ENCODE data around the gene SDE2.

The SDE2 gene

DNA sequence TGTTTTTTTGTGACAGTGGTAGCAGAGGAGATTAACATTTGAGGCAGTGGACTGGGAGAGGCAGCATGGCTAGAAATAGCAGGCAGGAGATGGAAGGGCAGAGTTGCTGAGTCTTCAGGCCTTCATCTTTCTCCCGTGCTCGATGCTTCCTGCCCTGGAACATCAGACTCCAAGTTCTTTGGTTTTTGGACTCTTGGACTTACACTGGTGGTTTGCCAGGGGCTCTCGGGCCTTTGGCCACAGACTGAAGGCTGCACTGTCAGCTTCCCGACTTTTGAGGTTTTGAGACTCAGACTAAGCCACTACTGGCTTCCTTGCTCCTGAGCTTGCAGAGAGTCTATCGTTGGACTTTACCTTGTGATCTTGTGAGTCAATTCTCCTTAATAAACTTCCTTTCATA is 33.9 kb downstream of the SDE2 start:
- DNase-seq (ENCODE audit: insufficient read length), result no peak
- TF ChIP-seq TAF1 (IDR thresholded peaks at IDR 0.05; ENCODE audit: borderline replicate concordance, low read depth, low read length) (no peak), POLR2A (IDR thresholded peaks at IDR 0.05; ENCODE audit: low read depth, low read length) (no peak), POLR2AphosphoS5 (IDR thresholded peaks at IDR 0.05; ENCODE audit: low read depth, low read length) (no peak)
- FAIRE-seq, result no peak

DNA sequence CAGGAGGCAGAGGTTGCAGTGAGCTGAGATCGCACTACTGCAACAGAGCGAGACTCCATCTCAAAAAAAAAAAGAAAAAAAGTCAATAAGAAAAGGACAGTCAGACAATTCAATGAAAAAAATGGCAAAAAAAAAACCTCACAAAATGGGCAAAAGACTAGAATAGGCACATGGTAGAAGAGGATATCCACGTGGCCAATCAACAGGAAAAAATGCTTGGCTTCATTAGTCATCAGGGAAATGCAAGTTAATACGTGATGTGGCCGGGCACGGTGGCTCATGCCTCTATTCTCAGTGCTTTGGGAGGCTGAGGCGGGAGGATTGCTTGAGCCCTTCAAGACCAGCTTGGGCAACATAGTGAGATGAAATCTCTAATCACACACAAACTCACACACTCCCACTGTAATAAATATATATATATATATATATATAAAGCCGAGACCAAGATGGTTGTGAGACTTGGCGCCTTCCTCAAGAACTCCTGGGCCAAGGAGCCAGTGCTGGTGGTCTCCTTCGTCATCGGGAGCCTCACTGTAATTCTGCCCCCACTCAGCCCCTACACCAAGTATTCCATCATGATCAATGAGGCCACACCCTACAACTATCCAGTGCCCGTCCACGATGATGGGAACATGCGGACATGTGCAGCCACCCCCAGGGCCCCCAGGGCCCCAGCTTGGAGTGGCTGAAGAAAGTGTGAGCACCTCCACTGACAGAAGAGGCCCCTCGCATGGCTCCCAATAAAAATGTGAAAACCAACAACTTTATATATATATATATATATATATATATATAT is 35.2 kb downstream of the SDE2 start:
- DNase-seq (ENCODE audit: insufficient read length) (no peak), FAIRE-seq (no peak)
- TF ChIP-seq POLR2A (IDR thresholded peaks at IDR 0.05; ENCODE audit: low read depth, low read length) (no peak), POLR2AphosphoS5 (IDR thresholded peaks at IDR 0.05; ENCODE audit: low read depth, low read length) (no peak), TAF1 (IDR thresholded peaks at IDR 0.05; ENCODE audit: borderline replicate concordance, low read depth, low read length) (no peak)

DNA sequence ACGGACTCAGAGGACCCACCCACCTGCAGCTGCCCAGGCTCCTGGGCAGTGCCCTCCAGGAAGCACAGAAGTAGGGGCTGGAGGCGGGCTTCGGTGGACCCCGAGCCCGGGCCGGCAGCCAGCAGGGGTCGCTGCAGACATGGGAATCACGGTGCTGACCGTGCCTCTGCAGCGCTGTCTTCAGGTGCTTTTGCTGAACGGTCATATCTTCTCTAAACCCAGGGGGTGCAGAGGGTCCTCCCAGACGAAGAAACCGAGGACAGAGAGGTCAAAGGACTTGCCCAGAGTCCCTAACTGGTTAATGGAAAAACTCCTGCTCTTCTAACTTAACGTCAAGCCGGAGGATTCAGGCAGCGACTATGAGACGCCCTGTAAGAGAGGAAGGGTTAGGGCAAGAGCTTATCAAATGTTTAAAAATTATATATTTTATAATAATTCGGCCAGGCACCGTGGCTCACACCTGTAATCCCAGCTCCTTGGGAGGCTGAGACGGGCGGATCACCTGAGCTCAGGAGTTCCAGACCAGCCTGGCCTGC is 36.6 kb downstream of the SDE2 start:
- DNase-seq (ENCODE audit: insufficient read length) (peak; percentile 67), FAIRE-seq (peak; percentile 79)
- no peak for TF ChIP-seq POLR2A (IDR thresholded peaks at IDR 0.05; ENCODE audit: low read depth, low read length)
- TF ChIP-seq TAF1 (IDR thresholded peaks at IDR 0.05; ENCODE audit: borderline replicate concordance, low read depth, low read length), result no peak
- no peak for TF ChIP-seq POLR2AphosphoS5 (IDR thresholded peaks at IDR 0.05; ENCODE audit: low read depth, low read length)

DNA sequence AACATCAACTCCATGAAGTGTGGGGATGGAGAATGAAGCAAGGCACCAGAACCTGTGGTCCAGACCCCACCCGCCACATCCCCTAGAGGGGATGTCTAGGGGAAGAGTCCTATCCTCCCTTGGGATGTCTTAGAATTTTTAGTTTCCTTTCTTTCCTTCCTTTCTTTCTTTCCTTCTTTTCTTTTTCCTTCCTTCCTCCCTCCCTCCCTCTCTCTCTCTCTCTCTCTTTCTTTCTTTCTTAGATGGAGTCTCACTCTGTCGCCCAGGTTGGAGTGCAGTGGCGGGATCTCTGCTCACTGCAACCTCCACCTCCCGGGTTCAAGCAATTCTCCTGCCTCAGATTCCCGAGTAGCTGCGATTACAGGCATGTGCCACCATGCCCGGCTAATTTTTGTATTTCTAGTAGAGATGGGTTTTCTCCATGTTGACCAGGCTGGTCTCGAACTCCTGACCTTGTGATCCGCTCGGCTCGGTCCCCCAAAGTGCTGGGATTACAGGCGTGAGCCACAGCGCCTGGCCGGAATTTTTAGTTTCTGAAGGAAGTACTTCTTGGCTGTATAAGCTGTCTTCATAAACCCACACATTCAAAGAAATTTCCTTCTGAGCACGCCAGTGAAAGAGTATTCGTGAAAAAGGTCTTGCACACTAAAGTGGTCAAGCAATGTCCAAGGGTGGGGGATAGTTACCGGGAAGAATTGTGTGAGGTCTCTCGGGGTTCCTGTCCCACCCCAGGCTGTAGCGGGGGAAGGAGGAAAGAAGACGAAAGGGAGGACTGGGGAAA is 37.3 kb downstream of the SDE2 start:
- TF ChIP-seq POLR2A (IDR thresholded peaks at IDR 0.05; ENCODE audit: low read depth, low read length), result no peak
- TF ChIP-seq POLR2AphosphoS5 (IDR thresholded peaks at IDR 0.05; ENCODE audit: low read depth, low read length), result no peak
- no peak for TF ChIP-seq TAF1 (IDR thresholded peaks at IDR 0.05; ENCODE audit: borderline replicate concordance, low read depth, low read length)
- FAIRE-seq, result no peak
- DNase-seq (ENCODE audit: insufficient read length), result no peak

DNA sequence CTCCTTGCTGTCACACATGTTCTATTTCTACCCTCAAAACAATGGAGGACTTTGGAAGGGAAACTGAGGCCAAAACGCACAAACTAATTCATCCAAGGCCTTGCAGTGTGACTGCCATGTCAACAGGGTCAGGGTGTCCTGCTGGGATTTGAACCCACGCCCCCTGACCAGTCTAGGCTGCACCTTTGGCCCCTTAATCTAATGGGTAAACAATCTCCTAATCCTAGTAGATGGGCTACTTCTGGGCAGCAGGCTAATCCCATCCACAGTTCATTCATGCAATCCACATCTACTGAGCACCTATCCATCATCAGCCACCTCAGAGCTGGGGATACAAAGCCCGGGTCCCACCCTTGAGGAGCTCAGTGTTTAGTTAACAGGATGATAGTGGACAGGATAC is 41.1 kb downstream of the SDE2 start:
- no peak for DNase-seq (ENCODE audit: insufficient read length)
- no peak for FAIRE-seq
- TF ChIP-seq POLR2A (IDR thresholded peaks at IDR 0.05; ENCODE audit: low read depth, low read length) (no peak), POLR2AphosphoS5 (IDR thresholded peaks at IDR 0.05; ENCODE audit: low read depth, low read length) (no peak), TAF1 (IDR thresholded peaks at IDR 0.05; ENCODE audit: borderline replicate concordance, low read depth, low read length) (no peak)

DNA sequence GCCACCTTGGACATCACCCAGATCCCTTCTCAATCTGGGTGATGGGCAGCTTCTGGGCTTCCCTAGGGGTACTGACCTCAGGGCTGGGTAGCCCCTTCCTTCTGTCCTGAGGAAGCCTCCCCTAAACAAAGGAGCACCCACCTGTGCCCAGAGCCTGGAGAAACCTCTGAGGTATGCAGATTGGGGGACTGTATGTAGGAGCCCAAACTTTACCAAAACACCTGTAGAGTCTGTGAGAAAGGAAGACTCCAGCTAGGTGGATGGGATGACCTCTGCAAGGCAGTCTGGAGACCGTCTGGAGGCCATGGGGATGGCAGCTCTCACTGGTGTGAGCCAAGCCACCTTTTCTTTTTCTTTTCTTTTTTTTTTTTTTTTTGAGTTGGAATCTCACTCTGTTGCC is 44.4 kb downstream of the SDE2 start:
- FAIRE-seq, result no peak
- TF ChIP-seq POLR2AphosphoS5 (IDR thresholded peaks at IDR 0.05; ENCODE audit: low read depth, low read length), result no peak
- TF ChIP-seq POLR2A (IDR thresholded peaks at IDR 0.05; ENCODE audit: low read depth, low read length), result no peak
- TF ChIP-seq TAF1 (IDR thresholded peaks at IDR 0.05; ENCODE audit: borderline replicate concordance, low read depth, low read length), result no peak
- no peak for DNase-seq (ENCODE audit: insufficient read length)

DNA sequence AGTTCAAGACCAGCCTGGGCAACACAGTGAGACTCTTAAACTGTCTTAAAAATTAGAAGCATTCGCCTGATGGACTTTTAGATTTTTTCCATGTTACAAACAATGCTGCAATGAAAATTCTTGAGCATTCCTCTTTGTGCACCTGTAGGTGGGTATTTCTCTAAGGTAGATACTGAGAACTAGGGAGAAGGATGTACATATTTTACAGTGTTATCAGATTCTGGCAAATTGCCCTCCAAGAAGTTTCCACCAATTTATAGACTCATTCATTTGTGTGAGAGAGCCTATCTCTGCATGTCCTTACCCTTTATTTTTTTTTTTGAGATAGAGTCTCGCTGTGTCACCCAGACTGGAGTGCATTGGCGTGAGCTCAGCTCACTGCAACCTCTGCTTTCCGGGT is 45.8 kb downstream of the SDE2 start:
- TF ChIP-seq POLR2AphosphoS5 (IDR thresholded peaks at IDR 0.05; ENCODE audit: low read depth, low read length), result no peak
- TF ChIP-seq TAF1 (IDR thresholded peaks at IDR 0.05; ENCODE audit: borderline replicate concordance, low read depth, low read length), result no peak
- TF ChIP-seq POLR2A (IDR thresholded peaks at IDR 0.05; ENCODE audit: low read depth, low read length), result no peak
- FAIRE-seq (no peak), DNase-seq (ENCODE audit: insufficient read length) (no peak)

DNA sequence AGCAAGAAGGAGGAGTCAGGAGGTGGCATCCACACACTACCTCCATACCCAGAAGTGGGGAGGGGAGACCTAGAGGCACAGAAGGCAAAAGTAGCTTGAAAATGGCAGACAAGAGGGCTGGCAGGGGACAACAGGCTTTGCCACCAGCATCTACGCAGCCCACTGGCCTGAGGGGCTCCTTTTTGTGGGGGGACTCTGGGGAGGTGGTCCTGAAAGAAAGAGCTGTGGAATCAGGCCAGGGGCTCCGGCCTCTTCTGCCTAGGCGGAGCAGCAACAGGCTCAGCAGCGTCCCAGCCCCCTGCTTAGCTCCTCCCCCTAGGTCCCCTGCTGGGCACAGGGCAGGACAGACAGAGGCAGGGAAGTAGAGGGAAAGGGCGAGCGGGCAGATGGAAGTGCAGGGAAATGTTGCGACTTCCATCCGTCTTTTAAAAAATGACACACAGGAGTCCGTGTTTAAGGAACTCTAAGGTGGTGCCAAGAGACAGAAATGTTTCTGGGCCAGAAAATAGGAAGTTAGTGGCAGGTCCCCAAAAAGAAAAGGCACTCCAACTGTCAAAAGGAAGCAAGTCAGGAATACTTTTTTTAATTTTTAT is 48.1 kb downstream of the SDE2 start:
- no peak for FAIRE-seq
- no peak for DNase-seq (ENCODE audit: insufficient read length)
- TF ChIP-seq TAF1 (IDR thresholded peaks at IDR 0.05; ENCODE audit: borderline replicate concordance, low read depth, low read length) (no peak), POLR2A (IDR thresholded peaks at IDR 0.05; ENCODE audit: low read depth, low read length) (no peak), POLR2AphosphoS5 (IDR thresholded peaks at IDR 0.05; ENCODE audit: low read depth, low read length) (no peak)

DNA sequence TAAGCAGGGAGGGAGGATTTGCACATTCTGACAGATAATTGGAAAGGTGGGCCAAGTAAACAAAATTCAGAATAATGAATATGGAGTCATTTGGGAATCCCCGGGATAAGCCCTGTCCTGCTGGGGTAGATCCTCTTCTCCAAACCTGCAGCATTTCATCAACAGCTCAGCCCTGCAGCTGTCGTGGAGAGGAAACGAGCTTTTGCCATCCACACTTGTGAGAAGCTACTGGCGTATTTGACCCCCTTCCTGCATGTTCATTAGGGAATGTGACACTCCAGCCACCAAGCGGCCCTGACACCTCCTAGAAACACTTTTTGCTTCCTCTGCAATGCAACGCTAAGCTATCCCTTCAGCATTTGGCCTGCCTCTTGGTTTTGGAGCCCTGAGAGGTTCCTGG is 50.1 kb downstream of the SDE2 start:
- no peak for FAIRE-seq
- TF ChIP-seq TAF1 (IDR thresholded peaks at IDR 0.05; ENCODE audit: borderline replicate concordance, low read depth, low read length) (no peak), POLR2AphosphoS5 (IDR thresholded peaks at IDR 0.05; ENCODE audit: low read depth, low read length) (no peak), POLR2A (IDR thresholded peaks at IDR 0.05; ENCODE audit: low read depth, low read length) (no peak)

DNA sequence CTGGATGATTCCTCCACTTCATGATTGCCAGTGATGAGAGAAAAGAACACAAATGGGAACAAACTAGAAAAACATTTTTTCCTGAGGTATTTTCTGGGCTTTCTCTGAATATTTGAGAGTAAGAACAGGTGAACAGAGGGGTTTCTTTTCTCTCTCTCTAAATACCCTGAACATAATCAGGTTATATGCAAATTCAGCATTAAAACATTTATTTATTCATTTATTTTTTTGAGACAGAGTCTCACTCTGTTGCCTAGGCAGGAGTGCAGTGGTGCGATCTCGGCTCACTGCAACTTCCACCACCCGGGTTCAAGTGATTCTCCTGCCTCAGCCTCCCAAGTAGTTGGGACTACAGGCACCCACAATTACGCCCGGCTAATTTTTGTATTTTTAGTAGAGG is 52.3 kb downstream of the SDE2 start:
- TF ChIP-seq TAF1 (IDR thresholded peaks at IDR 0.05; ENCODE audit: borderline replicate concordance, low read depth, low read length), result no peak
- no peak for TF ChIP-seq POLR2AphosphoS5 (IDR thresholded peaks at IDR 0.05; ENCODE audit: low read depth, low read length)
- TF ChIP-seq POLR2A (IDR thresholded peaks at IDR 0.05; ENCODE audit: low read depth, low read length), result no peak
- FAIRE-seq (no peak), DNase-seq (ENCODE audit: insufficient read length) (no peak)

More for the DNA sequence above, 50.1 kb downstream of the SDE2 start:
- DNase-seq (ENCODE audit: insufficient read length), result no peak

DNA sequence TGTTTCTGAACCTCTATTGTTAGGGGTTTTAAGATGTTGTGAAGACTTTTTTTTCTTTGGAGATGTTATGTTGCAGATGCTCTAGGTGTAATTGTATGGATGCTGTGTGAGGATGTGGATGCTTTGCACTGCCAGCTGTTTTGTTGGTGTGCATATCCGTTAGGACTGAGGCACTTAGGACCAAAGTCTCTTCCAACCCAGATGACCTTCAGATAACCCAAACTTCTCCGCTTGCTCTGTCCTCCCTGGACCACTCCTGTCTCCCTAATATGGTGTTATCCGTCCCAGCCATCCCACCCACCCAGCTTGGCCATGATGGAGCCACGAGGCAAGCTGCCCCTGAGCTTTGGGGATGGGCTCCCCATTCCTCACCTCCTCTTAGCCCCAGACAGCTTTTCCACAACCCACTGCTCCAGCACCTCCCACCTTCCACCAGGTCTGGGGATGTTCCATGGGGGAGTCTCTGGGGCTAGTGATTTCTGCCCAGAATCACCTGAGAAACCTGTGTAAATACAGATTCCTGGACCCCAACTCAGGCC is 53.0 kb downstream of the SDE2 start:
- no peak for DNase-seq (ENCODE audit: insufficient read length)
- FAIRE-seq, result no peak
- TF ChIP-seq TAF1 (IDR thresholded peaks at IDR 0.05; ENCODE audit: borderline replicate concordance, low read depth, low read length) (no peak), POLR2A (IDR thresholded peaks at IDR 0.05; ENCODE audit: low read depth, low read length) (no peak), POLR2AphosphoS5 (IDR thresholded peaks at IDR 0.05; ENCODE audit: low read depth, low read length) (no peak)

Data from GM12892 (cell line).